Central memory CD8-positive, alpha-beta T cell (primary cell): ENCODE measurements around the gene RFC3.

Experiments
- ATAC-seq: fragments of 150-1000 bp; cut with Tn5 transposase; replicated peaks from 2 replicates; pipeline ENCODE4 v1.10.0; 2022; ENCODE audit warnings: mild to moderate bottlenecking, moderate FRiP score, moderate number of reproducible peaks; ENCODE audit not compliant: poor library complexity, severe bottlenecking; ENCODE audit errors: extremely low read depth
- DNase-seq, 2 donors: peaks; one replicate each; pipeline ENCODE4 v3.0.0; 2021; ENCODE audit warnings: low spot score in 2 of 2
- H3K27ac Mint-ChIP-seq: one replicate; pipeline ENCODE4 v1.8.0; 2022; ENCODE audit warnings: low read depth, mild to moderate bottlenecking, moderate library complexity, mixed read lengths
- H3K27me3 Mint-ChIP-seq: one replicate; pipeline ENCODE4 v1.8.0; 2022; ENCODE audit warnings: mixed read lengths
- H3K36me3 Mint-ChIP-seq: one replicate; pipeline ENCODE4 v1.8.0; 2022; ENCODE audit warnings: mild to moderate bottlenecking, moderate library complexity, mixed read lengths; ENCODE audit not compliant: insufficient read depth
- H3K4me1 Mint-ChIP-seq: one replicate; pipeline ENCODE4 v1.8.0; 2022; ENCODE audit warnings: mixed read lengths
- H3K4me3 Mint-ChIP-seq: one replicate; pipeline ENCODE4 v1.8.0; 2022; ENCODE audit warnings: mild to moderate bottlenecking, moderate library complexity, mixed read lengths
- H3K9me3 Mint-ChIP-seq: one replicate; pipeline ENCODE4 v1.8.0; 2022; ENCODE audit warnings: mixed read lengths

RFC3 gene

DNA sequence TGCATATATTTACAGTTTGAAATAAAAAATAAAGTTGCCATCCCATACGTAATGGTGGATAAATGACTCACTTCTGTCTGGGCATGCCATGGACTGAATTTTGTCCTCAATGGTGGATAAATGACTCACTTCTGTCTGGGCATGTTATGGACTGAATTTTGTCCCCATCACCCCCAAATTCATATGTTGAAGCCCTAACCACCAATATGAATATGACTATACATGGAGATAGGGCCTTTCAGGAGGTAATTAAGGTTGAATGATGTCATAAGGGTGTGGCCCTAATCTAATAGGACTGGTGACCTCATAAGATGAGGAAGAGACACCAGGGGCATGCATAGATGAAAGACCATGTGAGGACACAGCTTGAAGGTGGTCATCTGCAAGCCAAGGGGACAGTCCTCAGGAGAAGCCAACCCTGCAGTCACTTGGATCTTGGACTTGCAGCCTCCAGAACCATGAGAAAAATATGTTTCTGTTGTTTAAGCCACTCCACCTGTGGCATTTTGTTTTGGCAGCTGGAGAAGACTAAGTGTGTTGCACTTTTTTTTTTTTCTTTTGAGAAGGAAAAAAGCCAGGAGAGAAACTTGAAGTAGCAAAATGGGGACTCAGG, 41.8 kb downstream of the RFC3 start:
- Mint-ChIP-seq H3K27ac (no peak overlapping the region), H3K9me3 (no peaks in the 10 kb centered on the region), H3K27me3 (no peaks in the 10 kb centered on the region), H3K4me1 (no peaks in the 10 kb centered on the region), H3K36me3 (no peaks in the 10 kb centered on the region), H3K4me3 (no peak overlapping the region)
- no peak for DNase-seq
- ATAC-seq, result no peak

DNA sequence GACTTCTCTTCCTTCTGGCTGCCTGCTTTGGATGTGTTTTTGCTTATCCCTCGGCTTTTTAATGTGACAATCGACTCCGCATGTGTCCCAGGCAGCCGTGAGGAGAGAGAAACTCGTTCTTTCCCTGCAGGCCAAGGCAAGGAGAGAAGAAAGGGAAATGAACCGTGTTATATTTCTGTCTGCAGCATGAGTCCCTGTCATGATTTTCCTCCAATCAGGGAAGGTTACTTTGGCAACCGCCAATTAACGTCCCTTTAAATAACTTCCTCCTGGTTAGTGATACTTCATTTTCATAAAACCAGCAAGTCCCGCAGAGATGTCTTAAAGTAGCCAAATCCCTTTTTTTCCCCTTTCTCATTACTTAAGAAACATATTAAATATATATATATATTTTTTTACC, 42.6 kb downstream of the RFC3 start:
- Mint-ChIP-seq H3K4me3 (no peak overlapping the region), H3K27me3 (no peaks in the 10 kb centered on the region), H3K9me3 (no peaks in the 10 kb centered on the region), H3K36me3 (no peaks in the 10 kb centered on the region), H3K27ac (no peak overlapping the region), H3K4me1 (no peaks in the 10 kb centered on the region)
- no peak for DNase-seq
- no peak for ATAC-seq

GRCh38 chr13:33862016-33862415, 44.1 kb downstream of the RFC3 start:
- Mint-ChIP-seq H3K4me3 (no peak overlapping the region), H3K9me3 (no peaks in the 10 kb centered on the region), H3K27ac (no peak overlapping the region), H3K27me3 (no peaks in the 10 kb centered on the region), H3K4me1 (no peaks in the 10 kb centered on the region), H3K36me3 (no peaks in the 10 kb centered on the region)
- no peak for DNase-seq
- ATAC-seq, result no peak

DNA sequence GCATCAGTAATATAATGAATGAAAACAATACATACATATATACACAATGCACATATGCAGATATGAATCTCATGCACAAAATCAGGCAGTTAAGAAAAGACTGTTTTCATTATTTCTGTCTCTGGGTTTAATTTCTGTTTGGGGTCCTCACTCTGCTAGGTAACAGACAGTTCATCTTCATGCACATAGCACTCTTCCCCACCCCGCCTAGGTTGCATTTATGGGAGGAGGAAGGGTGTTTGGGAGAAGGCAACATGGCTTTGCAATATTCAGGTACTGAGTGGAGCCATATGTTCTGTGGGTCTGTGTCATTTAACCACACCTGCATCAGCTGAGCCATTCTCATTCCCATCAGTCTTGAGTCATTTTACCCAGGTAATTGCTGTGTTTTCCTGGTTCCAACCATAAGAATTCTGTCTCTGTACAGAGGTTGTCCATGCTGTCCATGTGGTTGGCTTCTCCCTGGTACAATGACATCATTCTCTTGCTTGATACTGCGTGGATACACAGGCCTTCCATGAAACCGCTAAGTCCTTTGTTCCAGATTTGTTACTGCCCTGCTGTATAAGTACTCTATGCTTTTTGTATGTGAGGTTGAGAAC, 45.3 kb downstream of the RFC3 start:
- H3K27me3 Mint-ChIP-seq, result no peaks in the 10 kb centered on the region
- no peaks in the 10 kb centered on the region for H3K9me3 Mint-ChIP-seq
- no peak overlapping the region for H3K27ac Mint-ChIP-seq
- no peak overlapping the region for H3K4me3 Mint-ChIP-seq
- DNase-seq (no peak), ATAC-seq (no peak)
- no peaks in the 10 kb centered on the region for H3K36me3 Mint-ChIP-seq
- H3K4me1 Mint-ChIP-seq, result no peaks in the 10 kb centered on the region

DNA sequence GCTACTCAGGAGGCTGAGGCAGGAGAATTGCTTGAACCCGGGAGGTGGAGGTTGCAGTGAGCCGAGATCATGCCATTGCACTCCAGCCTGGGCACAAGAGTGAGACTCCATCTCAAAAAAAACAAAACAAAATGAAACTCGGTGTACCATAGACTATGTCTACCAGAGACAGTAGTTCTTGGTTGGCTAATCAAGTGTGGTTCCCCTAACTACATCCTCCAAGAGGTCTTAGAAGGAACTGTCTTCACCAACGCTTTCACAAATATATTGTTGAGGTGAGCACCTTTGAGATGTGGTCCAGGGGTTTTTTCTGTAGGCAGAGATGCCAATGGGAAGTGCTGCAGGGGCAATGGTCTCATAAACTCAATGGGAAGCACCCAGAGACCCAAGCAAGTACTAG, 48.0 kb downstream of the RFC3 start:
- Mint-ChIP-seq H3K27ac (no peak overlapping the region), H3K4me1 (no peaks in the 10 kb centered on the region), H3K9me3 (no peaks in the 10 kb centered on the region), H3K4me3 (no peak overlapping the region), H3K27me3 (no peaks in the 10 kb centered on the region), H3K36me3 (no peaks in the 10 kb centered on the region)
- ATAC-seq, result no peak
- DNase-seq, result no peak

DNA sequence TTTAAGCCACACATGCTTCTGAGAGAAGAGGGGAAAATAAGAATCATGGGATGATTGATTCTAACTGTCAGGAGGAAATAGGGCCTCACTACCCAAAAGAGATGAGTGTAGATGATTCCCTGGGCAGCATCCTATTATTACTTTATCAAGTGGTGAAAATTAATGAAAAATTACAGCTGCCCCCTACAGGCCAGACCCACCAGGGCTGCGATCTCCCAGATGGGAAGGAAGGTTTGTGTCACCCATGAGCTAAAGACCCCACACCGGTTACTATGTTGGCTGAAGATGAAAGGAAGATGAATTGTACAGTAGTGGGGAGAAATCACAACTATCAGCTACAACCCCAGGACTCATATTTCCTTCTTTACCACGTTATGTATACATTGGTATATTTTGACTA, 49.5 kb downstream of the RFC3 start:
- H3K4me3 Mint-ChIP-seq, result no peak overlapping the region
- DNase-seq (no peak), ATAC-seq (no peak)
- H3K9me3 Mint-ChIP-seq, result no peaks in the 10 kb centered on the region
- H3K36me3 Mint-ChIP-seq, result no peaks in the 10 kb centered on the region
- no peaks in the 10 kb centered on the region for H3K4me1 Mint-ChIP-seq
- no peaks in the 10 kb centered on the region for H3K27me3 Mint-ChIP-seq
- H3K27ac Mint-ChIP-seq, result no peak overlapping the region

GRCh38 chr13:33868343-33868994, 50.5 kb downstream of the RFC3 start:
- no peak for DNase-seq
- ATAC-seq, result no peak
- Mint-ChIP-seq H3K9me3 (no peaks in the 10 kb centered on the region), H3K4me3 (no peak overlapping the region), H3K27me3 (no peaks in the 10 kb centered on the region), H3K4me1 (no peaks in the 10 kb centered on the region), H3K36me3 (peaks cover 2% of the 10 kb centered on the region), H3K27ac (no peak overlapping the region)

DNA sequence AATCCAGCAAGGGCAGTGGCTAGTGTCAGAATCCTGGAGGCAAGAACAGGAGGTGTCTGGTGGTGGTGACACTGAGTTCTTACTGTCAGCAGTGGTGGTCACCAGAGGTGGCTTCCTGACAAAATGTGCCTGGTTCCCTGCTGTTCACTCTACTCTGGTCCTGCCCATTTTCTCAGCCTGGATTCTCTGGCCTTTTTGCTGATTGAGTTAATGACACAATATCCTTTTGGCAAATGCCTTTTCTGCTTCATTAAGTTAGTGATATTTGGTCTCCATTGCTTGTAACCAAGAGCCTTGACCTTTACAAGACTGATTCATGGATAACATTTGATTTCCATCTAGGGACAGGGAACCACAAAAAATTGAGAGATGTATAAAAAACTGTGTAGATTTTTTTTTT, 51.1 kb downstream of the RFC3 start:
- DNase-seq (no peak), ATAC-seq (no peak)
- Mint-ChIP-seq H3K36me3 (peaks cover 2% of the 10 kb centered on the region), H3K27me3 (no peaks in the 10 kb centered on the region), H3K27ac (no peak overlapping the region), H3K9me3 (no peaks in the 10 kb centered on the region), H3K4me1 (no peaks in the 10 kb centered on the region), H3K4me3 (no peak overlapping the region)

- H3K27me3 Mint-ChIP-seq, result no peaks in the 10 kb centered on the region
- ATAC-seq (no peak), DNase-seq (no peak)
- peaks cover 2% of the 10 kb centered on the region for H3K36me3 Mint-ChIP-seq
- H3K27ac Mint-ChIP-seq, result no peak overlapping the region
- no peak overlapping the region for H3K4me3 Mint-ChIP-seq
- no peaks in the 10 kb centered on the region for H3K9me3 Mint-ChIP-seq
- no peaks in the 10 kb centered on the region for H3K4me1 Mint-ChIP-seq
These were observed 52.2 kb downstream of the RFC3 start for GRCh38 chr13:33870046-33870668.

DNA sequence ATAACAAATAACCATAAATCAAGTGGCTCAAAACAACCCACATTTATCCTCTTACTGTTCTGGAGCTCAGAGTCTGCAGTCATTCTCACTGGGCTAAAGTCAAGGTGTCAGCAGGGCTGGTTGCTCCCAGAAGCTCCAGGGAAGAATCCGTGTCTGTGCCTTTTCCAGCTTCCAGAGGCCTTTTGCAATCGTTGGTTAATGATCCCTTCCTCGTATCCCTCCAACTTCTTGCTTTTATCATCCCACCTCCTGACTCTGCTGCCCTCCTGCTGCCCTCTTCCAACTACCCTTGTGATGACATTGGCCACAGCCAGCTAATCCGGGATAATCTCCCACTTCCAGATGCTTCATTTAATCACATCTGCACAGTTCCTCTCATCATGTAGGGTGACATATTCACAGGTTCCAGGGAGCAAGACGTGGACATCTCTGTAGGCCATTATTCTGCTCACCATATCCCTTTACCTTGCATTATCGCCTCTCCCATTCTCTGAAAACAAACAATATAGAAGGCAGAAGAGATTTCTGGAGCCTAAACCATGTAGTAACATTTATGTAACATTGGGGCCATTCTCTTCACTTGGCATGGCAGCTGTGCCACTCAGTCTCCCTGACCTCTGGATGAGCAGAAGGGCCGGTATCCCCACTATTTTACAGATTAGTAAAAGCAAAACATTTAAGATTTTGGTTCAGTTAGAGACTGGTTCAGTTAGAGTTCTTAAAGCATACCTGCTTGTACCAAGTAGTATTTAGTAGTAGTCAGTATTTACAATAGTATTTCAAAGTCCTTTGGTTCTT, 53.5 kb downstream of the RFC3 start:
- ATAC-seq, result no peak

GRCh38 chr13:33872005-33872351, 54.0 kb downstream of the RFC3 start:
- ATAC-seq (no peak), DNase-seq (no peak)
- H3K27ac Mint-ChIP-seq, result no peak overlapping the region
- no peaks in the 10 kb centered on the region for H3K9me3 Mint-ChIP-seq
- no peaks in the 10 kb centered on the region for H3K27me3 Mint-ChIP-seq
- peaks cover 2% of the 10 kb centered on the region for H3K36me3 Mint-ChIP-seq
- H3K4me3 Mint-ChIP-seq, result no peak overlapping the region
- no peaks in the 10 kb centered on the region for H3K4me1 Mint-ChIP-seq

More for the DNA sequence above, 53.5 kb downstream of the RFC3 start:
- H3K4me1 Mint-ChIP-seq, result no peaks in the 10 kb centered on the region
- no peak overlapping the region for H3K4me3 Mint-ChIP-seq
- H3K27me3 Mint-ChIP-seq, result no peaks in the 10 kb centered on the region
- peaks cover 2% of the 10 kb centered on the region for H3K36me3 Mint-ChIP-seq
- no peak for DNase-seq
- H3K9me3 Mint-ChIP-seq, result no peaks in the 10 kb centered on the region
- no peak overlapping the region for H3K27ac Mint-ChIP-seq

DNA sequence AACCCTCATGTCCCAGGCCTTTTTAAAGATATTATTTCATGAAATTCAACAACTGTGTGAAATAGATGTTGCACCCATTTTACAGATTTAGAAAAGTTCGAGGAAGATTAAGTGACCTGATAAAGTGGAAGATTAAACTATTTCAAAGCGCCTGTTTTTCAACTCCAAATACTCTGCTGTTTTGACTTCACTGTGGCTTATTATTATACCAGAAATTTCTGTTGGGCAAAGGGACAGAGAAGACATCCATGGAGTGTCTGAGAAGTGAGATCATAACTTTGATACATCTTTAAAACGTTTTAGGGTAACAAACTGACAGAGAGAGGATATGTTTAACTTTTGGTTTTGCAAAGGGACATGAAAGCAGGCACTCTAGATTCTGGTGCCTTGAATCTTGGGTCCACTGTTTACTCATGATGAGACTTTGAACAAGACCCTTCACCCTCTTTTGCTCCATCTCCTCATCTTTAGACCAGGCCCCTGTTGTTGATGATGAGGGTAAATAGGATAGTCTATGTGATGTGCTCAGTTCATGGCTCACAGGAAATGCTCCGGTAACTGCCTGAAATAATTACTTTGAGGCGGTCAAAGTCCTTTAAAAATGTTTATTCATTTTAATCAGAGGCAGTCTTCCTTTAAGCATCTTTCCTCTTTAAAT, 55.4 kb downstream of the RFC3 start:
- no peak for DNase-seq
- H3K36me3 Mint-ChIP-seq, result peaks cover 2% of the 10 kb centered on the region
- no peaks in the 10 kb centered on the region for H3K27me3 Mint-ChIP-seq
- no peaks in the 10 kb centered on the region for H3K9me3 Mint-ChIP-seq
- H3K27ac Mint-ChIP-seq, result no peak overlapping the region
- no peak overlapping the region for H3K4me3 Mint-ChIP-seq
- ATAC-seq, result no peak
- H3K4me1 Mint-ChIP-seq, result no peaks in the 10 kb centered on the region
